GM12878 (cell line): ENCODE measurements around the gene SRSF10. TPM values are rescaled to one million over a fixed set of nuclear protein-coding genes. Genes with fewer than 3 reads are reported as not detected.
A peak's percentile ranks its signal among the peaks of the same experiment; 100 is the strongest.

Experiments
- CBX5 ChIP-seq: sonication (generic); IDR thresholded peaks from 2 replicates; pipeline ENCODE4 v1.6.1; 2016; ENCODE audit warnings: low read depth, moderate library complexity, mild to moderate bottlenecking, inconsistent platforms
- CEBPB ChIP-seq, 2 experiments: fragments of 150-350 bp in 1 of 2; IDR thresholded peaks; 2 replicates each; pipeline ENCODE4 v1.6.1; 2012 to 2014; ENCODE audit warnings: low read depth in 2 of 2, low read length in 2 of 2, borderline replicate concordance in 1 of 2, inconsistent platforms in 1 of 2
- DPF2 ChIP-seq: fragments of 450-650 bp; IDR thresholded peaks from 2 replicates; pipeline ENCODE4 v1.6.1; 2017; ENCODE audit warnings: mild to moderate bottlenecking
- EGR1 ChIP-seq, 2 experiments: IDR thresholded peaks; 1 replicate in 1 of 2; 2 replicates in 1 of 2; pipeline ENCODE4 v1.6.1; 2011 to 2012; ENCODE audit warnings: low read depth in 2 of 2, low read length in 2 of 2, borderline replicate concordance in 1 of 2, mild to moderate bottlenecking in 1 of 2, moderate library complexity in 1 of 2
- EP300 ChIP-seq, 2 experiments: fragments of 150-350 bp in 1 of 2; IDR thresholded peaks; 2 replicates each; pipeline ENCODE4 v1.6.1; 2011 to 2012; ENCODE audit warnings: low read depth in 2 of 2, low read length in 2 of 2, borderline replicate concordance in 1 of 2, improper control_type of control experiment in 1 of 2, inconsistent platforms in 1 of 2; ENCODE audit not compliant: control insufficient read depth in 1 of 2
- EZH2 ChIP-seq: IDR thresholded peaks from 2 replicates; pipeline ENCODE4 v1.6.1; 2012; ENCODE audit warnings: low read depth, mild to moderate bottlenecking, control low read depth, inconsistent platforms, low read length, borderline replicate concordance; ENCODE audit not compliant: control insufficient read depth
- HDAC6 ChIP-seq: fragments of 200-600 bp; sonication (generic); IDR thresholded peaks from one replicate; pipeline ENCODE4 v1.8.0; 2017; ENCODE audit warnings: antibody characterized with exemption; ENCODE audit not compliant: unreplicated experiment
- IKZF2 ChIP-seq, 2 experiments: fragments of 450-650 bp; IDR thresholded peaks; 2 replicates each; pipeline ENCODE4 v1.6.1; 2017; ENCODE audit warnings: mild to moderate bottlenecking in 2 of 2, moderate library complexity in 2 of 2
- NFXL1 ChIP-seq: fragments of 450-650 bp; IDR thresholded peaks from 2 replicates; pipeline ENCODE4 v1.6.1; 2017; ENCODE audit warnings: antibody characterized with exemption, mild to moderate bottlenecking, borderline replicate concordance
- NR2C1 ChIP-seq: fragments of 450-650 bp; IDR thresholded peaks from 2 replicates; pipeline ENCODE4 v1.6.1; 2017; ENCODE audit warnings: antibody characterized with exemption, mild to moderate bottlenecking, moderate library complexity
- NR2C2 ChIP-seq: IDR thresholded peaks from 2 replicates; pipeline ENCODE4 v1.6.1; 2011; ENCODE audit warnings: borderline replicate concordance, low read depth; ENCODE audit not compliant: control insufficient read depth, insufficient read length
- POU2F2 ChIP-seq: IDR thresholded peaks from 3 replicates; pipeline ENCODE4 v1.6.1; 2011; ENCODE audit warnings: low read depth, mild to moderate bottlenecking, low read length, borderline replicate concordance
- SREBF2 ChIP-seq: IDR thresholded peaks from 2 replicates; pipeline ENCODE4 v1.6.1; 2012; ENCODE audit warnings: mild to moderate bottlenecking, low read length
- TCF12 ChIP-seq: IDR thresholded peaks from 2 replicates; pipeline ENCODE4 v1.6.1; 2011; ENCODE audit warnings: low read depth, mild to moderate bottlenecking, low read length
- polyA plus RNA-seq, 11 experiments: library from polyadenylated mRNA; depleted of rRNA in 4 of 11; unstranded in 6 of 11; stranded (reverse) in 5 of 11; fragments of >200 nt; fragmentation: Nextera tagmentation in 4 of 11; fragmentation: Illumina TruSeq in 1 of 11; extraction: Ambion mirVana in 4 of 11; extraction: Trizol in 1 of 11; gene quantifications; 1 replicate in 1 of 11; 2 replicates in 10 of 11; pipeline versions ENCODE4 v1.2.1 to v1.2.3, GENCODE V29; 2011 to 2016; ENCODE audit warnings: inconsistent platforms in 2 of 11, missing spikeins in 2 of 11, low read depth in 1 of 11
- total RNA-seq, 4 experiments: library from RNA; depleted of rRNA in 3 of 4; stranded (reverse); fragments of >200 nt in 3 of 4; fragmentation: Illumina TruSeq in 1 of 4; extraction: Trizol in 1 of 4; gene quantifications; 2 replicates each; pipeline versions ENCODE4 v1.2.1 to v1.2.3, GENCODE V29; 2013 to 2021
- TF ChIP-seq, protein P1 (sequence below): fragments of 450-650 bp; formaldehyde crosslinking; IDR thresholded peaks from 2 replicates; pipeline ENCODE4 v1.4.0; 2022; ENCODE audit warnings: mild to moderate bottlenecking, moderate library complexity
- TF ChIP-seq, protein P2 (sequence below): fragments of 450-650 bp; formaldehyde crosslinking; IDR thresholded peaks from 2 replicates; pipeline ENCODE4 v1.4.0; 2020; ENCODE audit warnings: mild to moderate bottlenecking, moderate library complexity
- TF ChIP-seq, protein P3 (sequence below): fragments of 150-350 bp; IDR thresholded peaks from 2 replicates; pipeline ENCODE4 v1.6.1; 2016; ENCODE audit warnings: low read depth, low read length

Gene SRSF10
- total and polyA plus RNA-seq, 10 of the 15 experiments (the other 5 are each of a cell fraction or from before 2014, with no cell fraction given): 157 to 279 (median 222) TPM

DNA sequence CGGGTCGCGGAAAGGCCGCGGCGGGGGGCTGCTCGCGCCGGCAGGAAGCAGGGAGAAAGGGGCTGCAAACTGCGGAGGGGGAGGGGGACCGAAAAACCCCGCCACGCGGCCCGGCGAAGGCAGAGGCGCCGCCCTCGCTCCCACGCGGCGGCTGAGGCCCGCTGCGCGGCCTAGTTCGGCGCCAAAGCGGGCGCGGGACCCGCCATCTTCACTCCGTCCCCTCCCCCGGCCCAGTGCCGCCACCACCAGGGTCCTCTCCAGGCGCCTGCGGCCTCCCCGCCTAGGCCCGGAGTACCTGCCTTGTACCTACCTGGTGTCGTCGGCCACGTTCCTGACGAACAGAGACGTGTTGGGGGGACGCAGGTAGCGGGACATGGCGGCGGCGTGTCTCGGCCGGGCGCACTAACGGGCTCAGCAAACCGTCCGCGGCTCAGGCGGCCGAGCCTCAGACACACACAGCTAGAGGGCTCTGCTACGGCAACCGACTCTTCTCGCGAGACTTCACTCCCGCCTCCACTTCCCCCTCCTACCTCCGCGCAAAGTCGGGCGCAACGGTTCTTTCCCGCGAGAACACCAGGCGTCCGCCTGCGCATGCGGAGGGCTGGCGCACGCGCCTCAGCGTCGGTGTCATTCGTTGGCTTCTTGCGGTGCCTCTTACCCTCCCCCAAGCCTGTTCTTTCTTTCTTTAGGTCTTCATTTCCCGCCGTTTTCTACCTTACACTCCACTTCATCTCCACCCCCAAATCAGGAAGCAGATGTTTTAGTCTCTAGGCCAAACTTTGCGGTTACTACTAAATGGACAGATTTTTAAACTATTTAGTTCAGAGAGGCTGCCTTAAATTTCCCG is at the start of gene SRSF10 (continued):
- TF ChIP-seq POU2F2 (peak; percentile 84), HDAC6 (peak; percentile 77), NFXL1 (no peak), IKZF2 (IDR thresholded peaks at IDR 0.05) (no peak; a peak in 2 of 4 replicates), NR2C1 (0 out of 2 replicates have a peak, but pooled peaks have one; percentile 15), EP300 (IDR thresholded peaks at IDR 0.05; ENCODE audit: borderline replicate concordance in 1 of 2, control insufficient read depth in 1 of 2, low read depth in 2 of 2, low read length in 2 of 2) (no peak), SREBF2 (no peak), TCF12 (peak; percentile 6; the same call in 1 of the 2 replicates), CBX5 (0 out of 2 replicates have a peak, but pooled peaks have one; percentile 57), NR2C2 (no peak), EZH2 (no peak), EGR1 (IDR thresholded peaks at IDR 0.05; ENCODE audit: borderline replicate concordance in 1 of 2, low read depth in 2 of 2, low read length in 2 of 2) (peak in 1 of 2 experiments; percentile 67; a peak in 2 of 3 replicates), DPF2 (peak; percentile 87), CEBPB (IDR thresholded peaks at IDR 0.05; ENCODE audit: borderline replicate concordance in 1 of 2, low read depth in 2 of 2, low read length in 2 of 2) (no peak)
- TF ChIP-seq, protein P1, sequence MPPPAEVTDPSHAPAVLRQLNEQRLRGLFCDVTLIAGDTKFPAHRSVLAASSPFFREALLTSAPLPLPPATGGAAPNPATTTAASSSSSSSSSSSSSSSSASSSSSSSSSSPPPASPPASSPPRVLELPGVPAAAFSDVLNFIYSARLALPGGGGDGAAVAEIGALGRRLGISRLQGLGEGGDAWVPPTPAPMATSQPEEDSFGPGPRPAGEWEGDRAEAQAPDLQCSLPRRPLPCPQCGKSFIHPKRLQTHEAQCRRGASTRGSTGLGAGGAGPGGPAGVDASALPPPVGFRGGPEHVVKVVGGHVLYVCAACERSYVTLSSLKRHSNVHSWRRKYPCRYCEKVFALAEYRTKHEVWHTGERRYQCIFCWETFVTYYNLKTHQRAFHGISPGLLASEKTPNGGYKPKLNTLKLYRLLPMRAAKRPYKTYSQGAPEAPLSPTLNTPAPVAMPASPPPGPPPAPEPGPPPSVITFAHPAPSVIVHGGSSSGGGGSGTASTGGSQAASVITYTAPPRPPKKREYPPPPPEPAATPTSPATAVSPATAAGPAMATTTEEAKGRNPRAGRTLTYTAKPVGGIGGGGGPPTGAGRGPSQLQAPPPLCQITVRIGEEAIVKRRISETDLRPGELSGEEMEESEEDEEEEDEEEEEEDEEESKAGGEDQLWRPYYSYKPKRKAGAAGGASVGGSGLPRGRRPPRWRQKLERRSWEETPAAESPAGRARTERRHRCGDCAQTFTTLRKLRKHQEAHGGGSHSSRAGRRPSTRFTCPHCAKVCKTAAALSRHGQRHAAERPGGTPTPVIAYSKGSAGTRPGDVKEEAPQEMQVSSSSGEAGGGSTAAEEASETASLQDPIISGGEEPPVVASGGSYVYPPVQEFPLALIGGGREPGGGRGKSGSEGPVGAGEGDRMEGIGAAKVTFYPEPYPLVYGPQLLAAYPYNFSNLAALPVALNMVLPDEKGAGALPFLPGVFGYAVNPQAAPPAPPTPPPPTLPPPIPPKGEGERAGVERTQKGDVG (CRISPR knock-in tag): no peak
- TF ChIP-seq, protein P2, sequence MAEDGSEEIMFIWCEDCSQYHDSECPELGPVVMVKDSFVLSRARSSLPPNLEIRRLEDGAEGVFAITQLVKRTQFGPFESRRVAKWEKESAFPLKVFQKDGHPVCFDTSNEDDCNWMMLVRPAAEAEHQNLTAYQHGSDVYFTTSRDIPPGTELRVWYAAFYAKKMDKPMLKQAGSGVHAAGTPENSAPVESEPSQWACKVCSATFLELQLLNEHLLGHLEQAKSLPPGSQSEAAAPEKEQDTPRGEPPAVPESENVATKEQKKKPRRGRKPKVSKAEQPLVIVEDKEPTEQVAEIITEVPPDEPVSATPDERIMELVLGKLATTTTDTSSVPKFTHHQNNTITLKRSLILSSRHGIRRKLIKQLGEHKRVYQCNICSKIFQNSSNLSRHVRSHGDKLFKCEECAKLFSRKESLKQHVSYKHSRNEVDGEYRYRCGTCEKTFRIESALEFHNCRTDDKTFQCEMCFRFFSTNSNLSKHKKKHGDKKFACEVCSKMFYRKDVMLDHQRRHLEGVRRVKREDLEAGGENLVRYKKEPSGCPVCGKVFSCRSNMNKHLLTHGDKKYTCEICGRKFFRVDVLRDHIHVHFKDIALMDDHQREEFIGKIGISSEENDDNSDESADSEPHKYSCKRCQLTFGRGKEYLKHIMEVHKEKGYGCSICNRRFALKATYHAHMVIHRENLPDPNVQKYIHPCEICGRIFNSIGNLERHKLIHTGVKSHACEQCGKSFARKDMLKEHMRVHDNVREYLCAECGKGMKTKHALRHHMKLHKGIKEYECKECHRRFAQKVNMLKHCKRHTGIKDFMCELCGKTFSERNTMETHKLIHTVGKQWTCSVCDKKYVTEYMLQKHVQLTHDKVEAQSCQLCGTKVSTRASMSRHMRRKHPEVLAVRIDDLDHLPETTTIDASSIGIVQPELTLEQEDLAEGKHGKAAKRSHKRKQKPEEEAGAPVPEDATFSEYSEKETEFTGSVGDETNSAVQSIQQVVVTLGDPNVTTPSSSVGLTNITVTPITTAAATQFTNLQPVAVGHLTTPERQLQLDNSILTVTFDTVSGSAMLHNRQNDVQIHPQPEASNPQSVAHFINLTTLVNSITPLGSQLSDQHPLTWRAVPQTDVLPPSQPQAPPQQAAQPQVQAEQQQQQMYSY (CRISPR knock-in tag): no peak
- TF ChIP-seq, protein P3, sequence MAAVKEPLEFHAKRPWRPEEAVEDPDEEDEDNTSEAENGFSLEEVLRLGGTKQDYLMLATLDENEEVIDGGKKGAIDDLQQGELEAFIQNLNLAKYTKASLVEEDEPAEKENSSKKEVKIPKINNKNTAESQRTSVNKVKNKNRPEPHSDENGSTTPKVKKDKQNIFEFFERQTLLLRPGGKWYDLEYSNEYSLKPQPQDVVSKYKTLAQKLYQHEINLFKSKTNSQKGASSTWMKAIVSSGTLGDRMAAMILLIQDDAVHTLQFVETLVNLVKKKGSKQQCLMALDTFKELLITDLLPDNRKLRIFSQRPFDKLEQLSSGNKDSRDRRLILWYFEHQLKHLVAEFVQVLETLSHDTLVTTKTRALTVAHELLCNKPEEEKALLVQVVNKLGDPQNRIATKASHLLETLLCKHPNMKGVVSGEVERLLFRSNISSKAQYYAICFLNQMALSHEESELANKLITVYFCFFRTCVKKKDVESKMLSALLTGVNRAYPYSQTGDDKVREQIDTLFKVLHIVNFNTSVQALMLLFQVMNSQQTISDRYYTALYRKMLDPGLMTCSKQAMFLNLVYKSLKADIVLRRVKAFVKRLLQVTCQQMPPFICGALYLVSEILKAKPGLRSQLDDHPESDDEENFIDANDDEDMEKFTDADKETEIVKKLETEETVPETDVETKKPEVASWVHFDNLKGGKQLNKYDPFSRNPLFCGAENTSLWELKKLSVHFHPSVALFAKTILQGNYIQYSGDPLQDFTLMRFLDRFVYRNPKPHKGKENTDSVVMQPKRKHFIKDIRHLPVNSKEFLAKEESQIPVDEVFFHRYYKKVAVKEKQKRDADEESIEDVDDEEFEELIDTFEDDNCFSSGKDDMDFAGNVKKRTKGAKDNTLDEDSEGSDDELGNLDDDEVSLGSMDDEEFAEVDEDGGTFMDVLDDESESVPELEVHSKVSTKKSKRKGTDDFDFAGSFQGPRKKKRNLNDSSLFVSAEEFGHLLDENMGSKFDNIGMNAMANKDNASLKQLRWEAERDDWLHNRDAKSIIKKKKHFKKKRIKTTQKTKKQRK: no peak
